NCI-H446 (cell line): Measurements from ENCODE around the gene TTC22.
A peak's percentile ranks its signal among the peaks of the same experiment; 100 is the strongest.

Experiments
- DNase-seq, 2 experiments: peaks; one replicate each; lab custom pipeline; 2025; lab: John Stamatoyannopoulos, UW

TTC22 gene

DNA sequence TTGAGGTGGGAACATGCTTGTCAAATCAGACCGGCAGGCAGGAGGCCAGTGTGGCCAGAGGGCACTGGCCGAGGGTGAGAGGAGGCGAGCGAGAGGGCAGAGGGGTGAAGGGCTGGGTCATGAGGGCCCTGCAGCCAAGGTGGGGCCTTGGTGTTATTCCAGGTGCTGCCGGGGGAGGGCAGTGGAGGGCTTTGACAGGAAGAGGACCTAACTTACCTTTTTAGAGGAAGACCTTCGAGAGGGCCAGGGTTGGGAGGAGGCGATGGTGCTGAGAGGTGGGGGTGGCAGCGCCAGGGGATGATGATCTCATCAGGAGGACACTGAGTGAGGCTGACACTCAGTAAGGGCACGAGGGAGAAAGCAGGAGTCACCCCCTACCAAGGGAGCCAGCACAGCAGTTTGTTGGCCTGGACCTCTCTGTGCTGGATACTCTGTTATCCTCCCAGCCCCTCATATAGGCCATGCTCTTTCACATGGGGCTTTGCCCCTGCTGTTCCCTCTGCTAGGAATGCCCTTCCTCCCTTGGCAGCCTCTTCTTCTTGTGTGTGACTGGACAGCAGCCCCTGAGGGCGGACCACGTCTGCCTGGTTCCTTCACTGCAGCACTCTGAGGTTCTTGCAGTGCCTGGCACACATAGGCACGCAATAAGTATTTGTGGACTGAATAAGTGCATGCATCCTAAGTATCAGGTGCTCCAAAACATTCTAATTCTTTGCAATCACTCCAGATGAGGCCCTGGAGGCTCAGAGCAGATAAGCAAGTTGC lies 7.5 kb upstream of the TTC22 start:
- no peak for DNase-seq

DNA sequence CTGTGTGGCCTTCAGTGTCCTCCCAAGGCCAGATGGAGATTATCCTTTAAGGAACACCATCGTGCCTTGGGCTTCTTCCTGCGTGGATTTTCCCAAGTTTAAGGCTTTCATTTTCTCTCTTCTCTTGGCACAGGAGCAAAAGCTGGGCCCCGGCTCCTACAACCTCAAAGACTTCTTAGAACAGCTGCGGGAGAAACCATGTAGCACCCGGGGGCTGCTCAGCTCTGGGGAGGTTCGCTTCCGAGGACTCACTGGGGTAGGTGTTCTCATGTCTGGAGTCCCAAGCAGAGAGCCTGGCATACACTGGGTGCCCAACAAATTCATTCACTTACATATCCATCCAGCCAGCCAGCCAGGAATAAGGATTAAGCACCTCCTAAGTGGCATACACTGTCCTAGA lies 6.6 kb upstream of the TTC22 start:
- DNase-seq: no peak

GRCh38 chr1:54806931-54807611 lies 5.9 kb upstream of the TTC22 start:
- DNase-seq: no peak

- DNase-seq: no peak
These were observed 4.9 kb upstream of the TTC22 start for GRCh38 chr1:54805981-54806381.

- DNase-seq: no peak
These were observed 4.3 kb upstream of the TTC22 start for GRCh38 chr1:54805466-54805865.

- DNase-seq: no peak
These were observed 3.5 kb upstream of the TTC22 start for GRCh38 chr1:54804471-54805132.

DNA sequence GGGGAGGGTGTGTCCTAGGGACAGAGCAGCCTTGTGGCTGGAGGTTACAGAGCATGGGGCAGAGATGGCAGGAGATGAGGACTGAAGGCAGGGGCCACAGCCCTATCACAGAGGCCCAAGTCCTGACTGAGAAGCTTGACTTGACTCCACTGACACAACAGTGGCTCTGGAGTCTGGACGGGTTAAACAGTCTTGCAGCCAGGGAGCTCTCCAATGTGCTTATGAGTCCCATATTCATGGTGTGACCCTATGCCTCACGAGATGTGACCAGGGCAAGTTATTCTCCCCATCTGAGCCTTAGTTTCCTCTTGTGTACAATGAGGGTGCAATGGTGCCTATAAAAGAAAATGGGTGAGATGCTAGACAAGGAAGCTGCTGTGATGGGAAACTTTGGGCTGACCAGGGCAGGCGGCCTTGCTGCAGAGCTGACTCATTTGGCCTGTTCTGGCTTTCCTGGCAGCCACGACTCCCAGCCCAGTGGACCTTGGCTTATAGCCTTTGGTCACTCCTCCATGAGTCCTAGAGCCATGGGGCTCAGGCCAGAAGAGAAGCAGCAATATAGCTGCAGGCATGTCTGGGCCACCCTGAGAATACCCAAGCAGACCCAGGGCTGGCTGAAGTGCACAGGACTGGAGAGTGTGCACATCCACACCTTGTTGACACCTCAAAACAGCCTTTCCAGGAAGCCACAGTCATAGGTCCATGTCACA lies 2.8 kb upstream of the TTC22 start:
- DNase-seq: no peak

- no peak for DNase-seq
These were observed 853 bp downstream of the TTC22 start for GRCh38 chr1:54800041-54800898.

GRCh38 chr1:54798769-54799641 lies 2.1 kb downstream of the TTC22 start:
- DNase-seq: no peak

- no peak for DNase-seq
These were observed 2.9 kb downstream of the TTC22 start for GRCh38 chr1:54798206-54798605.

- DNase-seq: no peak
These were observed 4.2 kb downstream of the TTC22 start for GRCh38 chr1:54796902-54797301.

GRCh38 chr1:54795841-54796468 lies 5.2 kb downstream of the TTC22 start:
- no peak for DNase-seq

GRCh38 chr1:54795356-54795665 lies 5.8 kb downstream of the TTC22 start:
- DNase-seq: no peak

- DNase-seq: no peak
These were observed 6.4 kb downstream of the TTC22 start for GRCh38 chr1:54794451-54795355.

GRCh38 chr1:54792686-54793282 lies 8.3 kb downstream of the TTC22 start:
- peak in 1 of 2 experiments; percentile 67 for DNase-seq

- peak; percentile 32 to 76 for DNase-seq
These were observed 9.1 kb downstream of the TTC22 start for GRCh38 chr1:54791880-54792522.

DNA sequence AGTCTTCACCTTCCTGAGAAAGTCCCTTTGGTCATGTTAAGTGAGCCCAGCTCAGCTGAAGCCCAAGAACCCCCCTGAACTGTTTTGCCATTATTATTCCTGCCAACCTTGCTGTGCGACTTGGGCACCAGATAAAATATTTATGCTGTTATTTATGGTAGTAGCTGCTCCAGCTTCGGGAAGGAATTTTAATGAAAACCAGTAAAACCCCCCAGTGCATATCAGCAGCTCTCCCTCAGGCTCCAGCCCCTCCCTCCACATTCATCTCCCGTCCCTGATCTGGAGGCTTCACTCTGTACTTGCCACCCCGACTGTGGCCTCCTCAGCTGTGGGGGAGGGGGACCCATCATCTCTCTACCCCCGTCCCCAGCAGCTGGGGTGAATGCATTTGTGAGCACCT lies 12.7 kb downstream of the TTC22 start:
- no peak for DNase-seq

GRCh38 chr1:54787604-54788003 lies 13.5 kb downstream of the TTC22 start:
- DNase-seq: no peak
